ENCODE measurements around the gene ATP4A. TPM values are rescaled to one million over a fixed set of nuclear protein-coding genes. Genes with fewer than 3 reads are reported as not detected.

Gene ATP4A
- total RNA-seq, 2 experiments from 2014 or later = not detected

DNA sequence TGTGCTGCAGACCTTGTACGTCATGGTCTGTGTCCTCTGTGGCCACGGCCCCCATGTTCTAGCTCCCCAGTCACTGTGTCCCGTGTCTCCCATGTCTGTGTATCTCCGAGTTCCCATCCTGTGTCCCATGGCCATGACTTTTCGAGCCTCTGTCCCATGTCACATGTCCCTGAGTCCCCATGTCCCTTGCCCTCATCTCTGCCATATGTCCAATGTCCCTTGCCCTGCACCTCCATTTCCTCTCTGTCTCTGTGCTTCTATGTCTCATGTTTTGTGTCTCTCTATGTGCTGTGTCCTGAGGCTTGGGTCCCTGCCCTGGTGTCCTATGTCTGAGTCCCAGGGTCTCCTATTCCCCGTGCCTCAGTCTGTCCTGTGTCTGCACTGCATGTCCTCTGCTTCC, 2.0 kb downstream of the ATP4A start:
- no peak for ATAC-seq
- CTCF ChIA-PET = no interaction called here
- peaks cover 8% of the 10 kb centered on the region for H3K4me1 Mint-ChIP-seq
- no peak for DNase-seq
- no peaks in the 10 kb centered on the region for H3K9me3 Mint-ChIP-seq (ENCODE audit: low read depth)
- H3K27ac Mint-ChIP-seq = no peak overlapping the region
- no peak overlapping the region for H3K4me3 Mint-ChIP-seq
- H3K36me3 Mint-ChIP-seq = no peaks in the 10 kb centered on the region
- peaks cover 27% of the 10 kb centered on the region for H3K27me3 Mint-ChIP-seq

DNA sequence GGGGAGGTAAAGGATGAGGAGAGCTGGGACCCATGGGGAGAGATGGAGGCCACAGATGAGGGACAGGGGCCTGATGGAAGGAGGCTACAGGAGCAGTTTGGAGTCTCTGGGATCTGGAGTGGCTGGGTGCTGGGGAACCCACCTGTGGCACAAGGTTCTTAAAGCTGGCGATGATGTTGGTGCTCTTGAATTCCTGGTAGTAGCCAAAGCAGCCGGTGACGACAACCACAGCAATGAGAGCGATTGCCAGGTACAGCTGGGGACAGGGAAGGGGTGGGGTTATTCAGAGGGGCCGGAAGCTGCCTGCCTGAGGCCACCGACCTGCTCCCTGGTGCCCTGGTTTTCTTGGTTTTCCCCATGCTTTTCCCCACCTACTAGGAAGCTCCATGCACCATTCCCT, 2.8 kb downstream of the ATP4A start:
- no peaks in the 10 kb centered on the region for H3K36me3 Mint-ChIP-seq
- H3K4me3 Mint-ChIP-seq = no peak overlapping the region
- peaks cover 8% of the 10 kb centered on the region for H3K4me1 Mint-ChIP-seq
- CTCF ChIA-PET = no interaction called here
- no peak overlapping the region for H3K27ac Mint-ChIP-seq
- ATAC-seq = no peak
- H3K27me3 Mint-ChIP-seq = peaks cover 30% of the 10 kb centered on the region
- DNase-seq = no peak
- no peaks in the 10 kb centered on the region for H3K9me3 Mint-ChIP-seq (ENCODE audit: low read depth)

GRCh38 chr19:35560271-35560670, 3.2 kb downstream of the ATP4A start:
- DNase-seq = no peak
- no peaks in the 10 kb centered on the region for H3K36me3 Mint-ChIP-seq
- H3K9me3 Mint-ChIP-seq (ENCODE audit: low read depth) = no peaks in the 10 kb centered on the region
- no peak for ATAC-seq
- peaks cover 30% of the 10 kb centered on the region for H3K27me3 Mint-ChIP-seq
- H3K27ac Mint-ChIP-seq = no peak overlapping the region
- no peak overlapping the region for H3K4me3 Mint-ChIP-seq
- CTCF ChIA-PET = no interaction called here
- H3K4me1 Mint-ChIP-seq = peaks cover 8% of the 10 kb centered on the region

DNA sequence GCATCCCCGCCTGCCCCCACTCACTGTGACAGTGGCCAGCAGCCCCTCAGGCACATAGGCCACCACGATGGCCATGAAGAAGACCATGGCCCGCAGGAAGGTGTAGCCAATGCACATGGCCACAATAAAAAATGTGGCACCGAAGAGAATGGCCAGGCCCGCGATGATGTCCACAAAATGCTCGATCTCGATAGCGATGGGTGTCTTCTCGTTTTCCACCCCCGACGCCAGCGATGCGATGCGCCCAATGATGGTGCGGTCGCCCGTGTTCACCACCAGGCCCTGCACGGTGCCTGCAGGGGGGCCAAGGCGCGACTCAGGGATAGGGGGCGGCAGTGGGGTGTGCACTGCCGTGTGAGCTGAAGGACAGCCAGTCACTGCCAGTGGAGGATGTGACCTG, 3.7 kb downstream of the ATP4A start:
- CTCF ChIA-PET = no interaction called here
- peaks cover 30% of the 10 kb centered on the region for H3K27me3 Mint-ChIP-seq
- H3K9me3 Mint-ChIP-seq (ENCODE audit: low read depth) = no peaks in the 10 kb centered on the region
- no peaks in the 10 kb centered on the region for H3K36me3 Mint-ChIP-seq
- ATAC-seq (no peak), DNase-seq (no peak)
- H3K27ac Mint-ChIP-seq = no peak overlapping the region
- peaks cover 8% of the 10 kb centered on the region for H3K4me1 Mint-ChIP-seq
- H3K4me3 Mint-ChIP-seq = no peak overlapping the region

GRCh38 chr19:35559281-35559659, 4.2 kb downstream of the ATP4A start:
- CTCF ChIA-PET = interaction anchor here (2.4 kb wide), 1 partner anchor 11 kb away, joined by 9 read pairs; no protein-coding TSS in a partner anchor
- Mint-ChIP-seq H3K9me3 (ENCODE audit: low read depth) (no peaks in the 10 kb centered on the region), H3K4me1 (peaks cover 8% of the 10 kb centered on the region), H3K27me3 (peaks cover 30% of the 10 kb centered on the region), H3K36me3 (no peaks in the 10 kb centered on the region), H3K27ac (no peak overlapping the region), H3K4me3 (no peak overlapping the region)
- no peak for ATAC-seq
- no peak for DNase-seq

GRCh38 chr19:35558400-35559280, 4.8 kb downstream of the ATP4A start:
- no peak overlapping the region for H3K27ac Mint-ChIP-seq
- ATAC-seq = no peak
- no peaks in the 10 kb centered on the region for H3K9me3 Mint-ChIP-seq (ENCODE audit: low read depth)
- H3K4me1 Mint-ChIP-seq = peaks cover 8% of the 10 kb centered on the region
- no peak overlapping the region for H3K4me3 Mint-ChIP-seq
- H3K27me3 Mint-ChIP-seq = peaks cover 30% of the 10 kb centered on the region
- no peaks in the 10 kb centered on the region for H3K36me3 Mint-ChIP-seq
- CTCF ChIA-PET = interaction anchor here (1.0 to 2.4 kb wide), 2 partner anchors 10 to 134 kb away, joined by 3 to 9 read pairs; no protein-coding TSS in a partner anchor
- DNase-seq = no peak

DNA sequence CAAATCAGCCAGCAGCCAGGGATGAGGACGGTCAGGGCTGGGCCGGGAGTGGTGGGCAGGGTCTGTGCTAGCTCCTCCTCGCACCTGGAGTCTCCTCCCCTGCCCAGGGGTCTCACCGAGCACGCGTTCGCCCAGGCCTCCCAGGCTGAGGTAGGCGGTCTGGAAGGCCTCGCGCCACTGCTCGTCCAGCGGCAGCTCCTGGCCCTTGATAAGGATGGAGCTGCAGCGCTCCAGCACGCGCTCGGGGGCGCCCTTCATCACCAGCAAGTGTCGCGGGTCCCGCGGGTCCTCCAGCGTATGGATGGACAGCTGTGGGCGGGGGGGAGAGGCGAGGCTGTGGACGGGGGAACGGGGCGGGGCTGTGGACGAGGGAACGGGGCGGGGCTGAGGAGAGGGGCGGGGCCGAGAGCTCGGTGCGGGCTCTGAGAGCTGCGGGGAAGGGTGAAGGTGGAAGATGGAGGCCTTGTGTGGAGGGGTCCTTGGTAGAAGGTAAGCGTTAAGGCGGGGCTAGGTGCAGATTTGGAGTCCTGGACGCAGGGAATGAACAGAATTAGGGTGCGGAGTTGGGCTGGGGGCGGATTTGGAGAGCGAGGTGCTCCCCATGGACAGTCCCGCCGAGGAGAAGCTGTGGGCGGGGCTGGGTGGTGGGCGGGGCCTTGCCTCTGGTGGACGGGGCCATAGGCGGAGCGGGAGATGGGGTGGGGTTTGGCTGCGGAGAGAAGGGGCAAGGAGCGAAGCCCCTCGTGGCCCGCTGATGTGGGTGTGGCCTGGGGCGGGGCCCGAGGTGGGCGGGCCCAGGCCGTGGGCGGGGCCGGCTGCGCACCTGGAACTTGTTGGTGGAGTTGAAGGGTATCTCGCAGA, 5.7 kb downstream of the ATP4A start:
- peaks cover 8% of the 10 kb centered on the region for H3K4me1 Mint-ChIP-seq
- DNase-seq (peak; percentile 66), ATAC-seq (peak; percentile 67)
- H3K36me3 Mint-ChIP-seq = no peaks in the 10 kb centered on the region
- H3K4me3 Mint-ChIP-seq = peak overlapping the region; percentile 52
- H3K9me3 Mint-ChIP-seq (ENCODE audit: low read depth) = no peaks in the 10 kb centered on the region
- no peak overlapping the region for H3K27ac Mint-ChIP-seq
- CTCF ChIA-PET = interaction anchor here (0.7 to 2.4 kb wide), 5 partner anchors 9 to 262 kb away, joined by 3 to 9 read pairs (median 3); no protein-coding TSS in a partner anchor
- H3K27me3 Mint-ChIP-seq = peaks cover 30% of the 10 kb centered on the region

- Mint-ChIP-seq H3K4me1 (peaks cover 8% of the 10 kb centered on the region), H3K36me3 (no peaks in the 10 kb centered on the region), H3K9me3 (ENCODE audit: low read depth) (no peaks in the 10 kb centered on the region), H3K4me3 (no peak overlapping the region), H3K27me3 (peaks cover 28% of the 10 kb centered on the region), H3K27ac (no peak overlapping the region)
- CTCF ChIA-PET = interaction anchor here (0.7 to 2.4 kb wide), 3 partner anchors 8 to 263 kb away, joined by 3 to 9 read pairs (median 6); no protein-coding TSS in a partner anchor
- DNase-seq = no peak
- ATAC-seq = no peak
Observed at GRCh38 chr19:35556846-35557538, 6.5 kb downstream of the ATP4A start.

GRCh38 chr19:35556025-35556590, 7.3 kb downstream of the ATP4A start:
- CTCF ChIA-PET = interaction anchor here (1.8 kb wide), 2 partner anchors 46 to 264 kb away, joined by 4 to 6 read pairs; no protein-coding TSS in a partner anchor
- H3K4me1 Mint-ChIP-seq = peaks cover 8% of the 10 kb centered on the region
- H3K27me3 Mint-ChIP-seq = peaks cover 23% of the 10 kb centered on the region
- no peak overlapping the region for H3K27ac Mint-ChIP-seq
- DNase-seq = no peak
- ATAC-seq = no peak
- no peaks in the 10 kb centered on the region for H3K36me3 Mint-ChIP-seq
- H3K4me3 Mint-ChIP-seq = no peak overlapping the region
- H3K9me3 Mint-ChIP-seq (ENCODE audit: low read depth) = no peaks in the 10 kb centered on the region

DNA sequence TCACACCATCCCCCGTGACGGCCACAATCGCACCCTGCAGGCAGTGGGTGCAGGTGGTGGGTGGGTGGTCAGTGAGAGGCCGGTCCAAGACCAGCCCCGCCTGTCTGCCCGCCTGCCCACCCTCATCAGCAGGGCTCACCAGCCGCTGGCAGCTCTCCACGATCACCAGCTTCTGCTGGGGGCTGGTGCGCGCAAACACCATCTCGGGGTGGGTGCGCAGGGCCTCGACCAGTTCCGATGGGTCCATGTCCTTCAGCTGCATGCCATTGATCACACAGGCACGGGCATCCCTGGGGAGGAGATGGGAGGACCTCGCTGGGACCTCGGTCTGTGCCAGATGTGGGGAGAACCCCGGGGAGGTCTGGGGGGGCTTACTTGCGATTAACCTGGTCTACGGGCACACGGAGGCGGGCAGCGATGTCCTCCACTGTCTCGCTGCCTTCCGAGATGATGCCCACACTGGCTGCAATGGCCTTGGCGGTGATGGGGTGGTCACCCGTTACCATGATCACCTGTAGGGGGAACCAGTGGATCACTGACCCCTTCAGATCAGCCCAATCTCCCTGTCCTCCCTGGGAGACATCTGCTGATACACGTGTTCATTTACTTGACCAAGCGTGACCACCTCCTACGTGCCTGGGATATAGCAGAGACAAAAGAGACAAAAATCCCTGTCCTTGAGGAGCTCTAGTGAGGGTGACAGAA, 8.0 kb downstream of the ATP4A start:
- DNase-seq (no peak), ATAC-seq (no peak)
- Mint-ChIP-seq H3K27me3 (peaks cover 21% of the 10 kb centered on the region), H3K4me1 (peaks cover 8% of the 10 kb centered on the region), H3K36me3 (no peaks in the 10 kb centered on the region), H3K9me3 (ENCODE audit: low read depth) (no peaks in the 10 kb centered on the region), H3K27ac (no peak overlapping the region), H3K4me3 (no peak overlapping the region)
- CTCF ChIA-PET = interaction anchor here (1.8 kb wide), 1 partner anchor 45 kb away, joined by 4 read pairs; no protein-coding TSS in a partner anchor

GRCh38 chr19:35554076-35554475, 9.4 kb downstream of the ATP4A start:
- CTCF ChIA-PET = no interaction called here
- Mint-ChIP-seq H3K36me3 (no peaks in the 10 kb centered on the region), H3K9me3 (ENCODE audit: low read depth) (no peaks in the 10 kb centered on the region), H3K4me1 (peaks cover 11% of the 10 kb centered on the region), H3K4me3 (no peak overlapping the region), H3K27ac (no peak overlapping the region), H3K27me3 (peaks cover 11% of the 10 kb centered on the region)
- no peak for DNase-seq
- no peak for ATAC-seq

- no peak overlapping the region for H3K27ac Mint-ChIP-seq
- H3K27me3 Mint-ChIP-seq = peaks cover 7% of the 10 kb centered on the region
- DNase-seq (no peak), ATAC-seq (no peak)
- no peaks in the 10 kb centered on the region for H3K9me3 Mint-ChIP-seq (ENCODE audit: low read depth)
- peaks cover 10% of the 10 kb centered on the region for H3K4me1 Mint-ChIP-seq
- no peak overlapping the region for H3K4me3 Mint-ChIP-seq
- H3K36me3 Mint-ChIP-seq = no peaks in the 10 kb centered on the region
- CTCF ChIA-PET = no interaction called here
Observed at GRCh38 chr19:35553385-35554000, 10.0 kb downstream of the ATP4A start.
